Fibroblast of lung (primary cell): Measurements from ENCODE around the gene LAMTOR4. TPM values are rescaled to one million over a fixed set of nuclear protein-coding genes. Genes with fewer than 3 reads are reported as not detected.

Source experiments
- DNase-seq, 2 donors: peaks; one replicate each; pipeline versions ENCODE4 v3.0.0 to v3.0.0-alpha.2; 2010; ENCODE audit warnings: low read depth in 2 of 2
- H2AFZ ChIP-seq: 2 replicates; pipeline ENCODE4 v1.5.1; 2012; ENCODE audit warnings: low read length, control low read depth, inconsistent platforms
- H3K27ac ChIP-seq: 2 replicates; pipeline ENCODE4 v1.5.1; 2011; ENCODE audit warnings: low read length, control low read depth; ENCODE audit not compliant: insufficient read depth
- H3K27me3 ChIP-seq: 2 replicates; pipeline ENCODE4 v1.5.1; 2011; ENCODE audit warnings: mild to moderate bottlenecking, low read length; ENCODE audit not compliant: control insufficient read depth, insufficient read depth
- H3K36me3 ChIP-seq: 2 replicates; pipeline ENCODE4 v1.5.1; 2011; ENCODE audit warnings: low read length; ENCODE audit not compliant: control insufficient read depth, insufficient read depth
- H3K4me1 ChIP-seq: 2 replicates; pipeline ENCODE4 v1.5.1; 2011; ENCODE audit warnings: low read length; ENCODE audit not compliant: control insufficient read depth, insufficient read depth; ENCODE audit errors: extremely low read depth
- H3K4me2 ChIP-seq: 2 replicates; pipeline ENCODE4 v1.5.1; 2011; ENCODE audit warnings: low read length, control low read depth; ENCODE audit not compliant: insufficient read depth; ENCODE audit errors: extremely low read depth
- H3K4me3 ChIP-seq, 4 experiments: fragments of 200-600 bp in 1 of 4; sonication (generic) in 1 of 4; replicated peaks in 1 of 4; 2 replicates each; pipeline ENCODE4 v1.5.1; 2011 to 2016; ENCODE audit warnings: low read length in 4 of 4, low read depth in 3 of 4, mild to moderate bottlenecking in 3 of 4, control low read depth in 2 of 4, inconsistent platforms in 1 of 4, mixed read lengths in 1 of 4; ENCODE audit not compliant: insufficient read depth in 1 of 4; ENCODE audit errors: control extremely low read depth in 1 of 4
- H3K79me2 ChIP-seq: 2 replicates; pipeline ENCODE4 v1.5.1; 2012; ENCODE audit warnings: mild to moderate bottlenecking, low read length, inconsistent platforms; ENCODE audit not compliant: control insufficient read depth, insufficient read depth
- H3K9ac ChIP-seq: 2 replicates; pipeline ENCODE4 v1.5.1; 2011; ENCODE audit warnings: mild to moderate bottlenecking, low read length, control low read depth; ENCODE audit not compliant: insufficient read depth
- H3K9me3 ChIP-seq: 2 replicates; pipeline ENCODE4 v1.5.1; 2012; ENCODE audit warnings: low read depth, low read length; ENCODE audit not compliant: control insufficient read depth, insufficient read depth
- H4K20me1 ChIP-seq: 2 replicates; pipeline ENCODE4 v1.5.1; 2011; ENCODE audit warnings: low read length; ENCODE audit not compliant: control insufficient read depth, insufficient read depth; ENCODE audit errors: extremely low read depth
- EZH2 ChIP-seq: IDR thresholded peaks from 2 replicates; pipeline ENCODE4 v1.5.1; 2012; ENCODE audit warnings: low read length, control low read depth, mild to moderate bottlenecking; ENCODE audit errors: missing control alignments
- polyA minus RNA-seq: library from RNA; depleted of rRNA, polyadenylated mRNA; stranded (reverse); fragments of >200 nt; gene quantifications from 2 replicates; pipeline ENCODE4 v1.2.3, GENCODE V29; 2011; ENCODE audit warnings: low replicate concordance
- polyA plus RNA-seq, 2 donors: library from polyadenylated mRNA; depleted of rRNA in 1 of 2; stranded (reverse) in 1 of 2; unstranded in 1 of 2; fragments of >200 nt; gene quantifications; 2 replicates each; pipeline ENCODE4 v1.2.1, GENCODE V29; 2011 to 2012; ENCODE audit warnings: missing spikeins in 1 of 2
- total RNA-seq: library from RNA; depleted of rRNA; stranded (reverse); fragments of >200 nt; gene quantifications from 2 replicates; pipeline ENCODE4 v1.2.1, GENCODE V29; 2014
- TF ChIP-seq, protein P1 (sequence below), 2 donors: IDR thresholded peaks in 1 of 2; conservative IDR thresholded peaks in 1 of 2; 1 replicate in 1 of 2; 2 replicates in 1 of 2; pipeline ENCODE4 v1.5.1; 2011 to 2012; ENCODE audit warnings: low read length in 2 of 2, control low read depth in 1 of 2, inconsistent platforms in 1 of 2, low read depth in 1 of 2, mild to moderate bottlenecking in 1 of 2

Gene LAMTOR4
- total RNA-seq, result 95.0 and 110 TPM in 2 replicates
- polyA plus RNA-seq, result 116 and 165 TPM in 2 replicates
- polyA plus RNA-seq (2012), result 160 and 232 TPM in 2 replicates
- 35.4 and 93.5 TPM in 2 replicates for polyA minus RNA-seq

DNA sequence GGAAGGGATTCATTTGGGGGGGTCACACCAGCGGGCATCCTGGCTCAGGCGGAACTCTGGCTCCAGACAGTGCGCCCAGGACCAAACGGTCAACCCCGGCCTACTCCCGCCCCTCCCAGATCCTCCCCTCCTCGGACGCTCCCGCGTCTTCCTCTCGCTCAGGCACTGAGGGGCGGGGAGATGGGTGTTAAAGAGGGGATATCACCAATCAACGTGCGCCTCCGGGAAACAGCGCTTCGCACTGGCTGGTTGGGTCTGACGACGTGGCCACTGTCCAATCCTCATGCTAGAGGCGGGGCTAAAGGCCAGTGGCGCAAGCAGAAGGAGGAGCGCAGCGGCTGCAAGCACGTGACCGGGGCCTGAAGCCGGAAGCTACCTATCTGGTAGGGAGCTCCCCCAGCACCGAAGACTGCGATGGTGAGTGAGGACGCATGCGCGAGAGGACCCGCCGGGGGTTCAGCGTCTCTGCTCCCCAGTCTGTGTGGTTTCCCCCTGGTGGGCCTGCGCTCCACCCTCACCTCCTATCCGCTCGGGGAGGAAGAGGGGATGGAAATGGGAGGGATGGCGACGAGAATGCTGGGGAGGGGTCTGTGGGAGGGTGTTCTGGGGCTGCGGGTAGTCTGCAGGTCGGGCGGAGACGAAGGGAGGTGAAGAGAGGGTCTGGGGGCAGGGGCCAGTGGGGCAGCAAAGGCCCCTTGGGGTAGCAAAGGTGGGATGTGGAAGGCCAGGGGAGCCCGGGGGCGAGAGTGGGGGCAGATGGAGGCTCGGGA lies at the start of gene LAMTOR4:
LAMTOR4 (plus strand) TSS at position 360 of the 770 bp plus-strand sequence; CDS start at position 415, 55 bp downstream.
- Histone ChIP-seq H2AFZ (peak within 1 kb of the TSS; percentile 93), H3K9ac (peak within 1 kb of the TSS; percentile 79), H3K27me3 (no peaks in the 10 kb centered on the region), H3K27ac (peak within 1 kb of the TSS; percentile 85), H3K79me2 (peaks cover 8% of the 10 kb centered on the region), H3K36me3 (no peaks in the 10 kb centered on the region), H3K4me1 (no peaks in the 10 kb centered on the region), H3K9me3 (no peaks in the 10 kb centered on the region), H3K4me3 (peak within 1 kb of the TSS; percentile 84 to 97 (median 92)), H4K20me1 (no peaks in the 10 kb centered on the region), H3K4me2 (peak within 1 kb of the TSS; percentile 98)
- DNase-seq, result peak; percentile 99
- no peak for TF ChIP-seq EZH2
- TF ChIP-seq, protein P1, sequence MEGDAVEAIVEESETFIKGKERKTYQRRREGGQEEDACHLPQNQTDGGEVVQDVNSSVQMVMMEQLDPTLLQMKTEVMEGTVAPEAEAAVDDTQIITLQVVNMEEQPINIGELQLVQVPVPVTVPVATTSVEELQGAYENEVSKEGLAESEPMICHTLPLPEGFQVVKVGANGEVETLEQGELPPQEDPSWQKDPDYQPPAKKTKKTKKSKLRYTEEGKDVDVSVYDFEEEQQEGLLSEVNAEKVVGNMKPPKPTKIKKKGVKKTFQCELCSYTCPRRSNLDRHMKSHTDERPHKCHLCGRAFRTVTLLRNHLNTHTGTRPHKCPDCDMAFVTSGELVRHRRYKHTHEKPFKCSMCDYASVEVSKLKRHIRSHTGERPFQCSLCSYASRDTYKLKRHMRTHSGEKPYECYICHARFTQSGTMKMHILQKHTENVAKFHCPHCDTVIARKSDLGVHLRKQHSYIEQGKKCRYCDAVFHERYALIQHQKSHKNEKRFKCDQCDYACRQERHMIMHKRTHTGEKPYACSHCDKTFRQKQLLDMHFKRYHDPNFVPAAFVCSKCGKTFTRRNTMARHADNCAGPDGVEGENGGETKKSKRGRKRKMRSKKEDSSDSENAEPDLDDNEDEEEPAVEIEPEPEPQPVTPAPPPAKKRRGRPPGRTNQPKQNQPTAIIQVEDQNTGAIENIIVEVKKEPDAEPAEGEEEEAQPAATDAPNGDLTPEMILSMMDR (conservative IDR thresholded peaks at IDR 0.05 in 1 of 2, IDR thresholded peaks at IDR 0.05 in 1 of 2; ENCODE audit: low read depth in 1 of 2, low read length in 2 of 2), result no peak

DNA sequence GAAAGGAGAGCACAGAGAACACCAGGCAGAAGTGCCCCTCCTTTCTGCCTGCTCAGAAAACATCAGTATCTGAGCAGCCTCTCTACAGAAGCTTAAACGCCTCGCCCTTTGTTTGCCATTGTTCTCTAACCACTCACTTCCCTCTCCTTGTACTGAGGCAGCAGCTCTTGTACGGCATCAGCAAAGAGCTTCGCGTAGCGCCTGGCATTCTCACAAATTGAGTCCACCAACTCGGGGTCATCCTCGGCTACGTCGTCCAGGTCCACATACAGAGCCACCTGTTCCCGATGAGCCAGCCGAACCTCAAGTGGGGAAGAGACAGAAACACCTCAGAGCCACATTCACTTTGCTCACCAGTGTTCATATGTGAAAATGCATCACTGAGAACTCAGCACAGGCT lies 49.3 kb upstream of the LAMTOR4 start:
- peak overlapping the region; percentile 77 to 90 (median 84) for H3K4me3 ChIP-seq
- H3K27ac ChIP-seq, result no peak overlapping the region
- peaks cover 7% of the 10 kb centered on the region for H3K4me1 ChIP-seq
- no peak for DNase-seq
- peak overlapping the region; percentile 79 for H3K4me2 ChIP-seq
- H2AFZ ChIP-seq, result no peak overlapping the region
- peaks cover 29% of the 10 kb centered on the region for H3K36me3 ChIP-seq
- TF ChIP-seq, protein P1 (conservative IDR thresholded peaks at IDR 0.05 in 1 of 2, IDR thresholded peaks at IDR 0.05 in 1 of 2; ENCODE audit: low read depth in 1 of 2, low read length in 2 of 2), result no peak
- no peak for TF ChIP-seq EZH2
- H4K20me1 ChIP-seq, result no peaks in the 10 kb centered on the region
- H3K27me3 ChIP-seq, result no peaks in the 10 kb centered on the region
- peaks cover 30% of the 10 kb centered on the region for H3K79me2 ChIP-seq
- no peaks in the 10 kb centered on the region for H3K9me3 ChIP-seq
- H3K9ac ChIP-seq, result no peak overlapping the region

DNA sequence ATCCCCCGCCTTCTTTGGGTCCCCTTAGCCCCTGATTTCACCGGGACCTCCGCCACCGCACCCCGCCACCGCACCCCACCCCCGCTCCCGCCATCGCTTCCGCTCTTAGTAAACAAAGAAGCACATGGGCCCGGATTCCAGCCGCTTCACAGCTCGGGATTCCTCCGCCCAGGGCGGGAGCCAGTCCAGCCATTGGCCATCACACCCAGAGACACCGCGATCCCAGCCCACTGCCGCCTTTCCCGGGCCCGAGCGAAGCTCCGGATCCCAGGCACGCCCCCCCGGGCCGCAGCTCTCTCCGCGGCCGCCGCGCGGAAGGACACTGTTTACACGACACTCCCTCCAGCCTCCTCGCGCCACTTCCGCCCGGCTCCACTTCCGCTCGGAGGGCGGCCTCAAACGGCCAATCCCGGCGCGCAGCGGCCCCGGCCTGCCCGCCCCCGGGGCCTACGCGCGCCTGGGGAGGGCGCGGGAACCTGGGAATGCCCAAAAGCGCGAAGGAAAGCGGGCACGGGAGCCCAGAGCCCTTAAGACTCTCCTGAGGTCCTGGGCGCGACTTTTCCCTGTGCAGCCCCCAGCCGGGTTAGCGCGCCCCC lies 48.2 kb upstream of the LAMTOR4 start:
- peak; percentile 98 to 99 for DNase-seq
- peaks cover 7% of the 10 kb centered on the region for H3K4me1 ChIP-seq
- no peaks in the 10 kb centered on the region for H3K9me3 ChIP-seq
- H2AFZ ChIP-seq, result no peak overlapping the region
- H4K20me1 ChIP-seq, result no peaks in the 10 kb centered on the region
- H3K27ac ChIP-seq, result peak overlapping the region; percentile 87
- peak overlapping the region; percentile 89 for H3K4me2 ChIP-seq
- peak overlapping the region; percentile 77 to 90 (median 84) for H3K4me3 ChIP-seq
- no peak for TF ChIP-seq EZH2
- TF ChIP-seq, protein P1 (conservative IDR thresholded peaks at IDR 0.05 in 1 of 2, IDR thresholded peaks at IDR 0.05 in 1 of 2; ENCODE audit: low read depth in 1 of 2, low read length in 2 of 2), result no peak
- H3K9ac ChIP-seq, result peak overlapping the region; percentile 77
- H3K79me2 ChIP-seq, result peaks cover 30% of the 10 kb centered on the region
- H3K36me3 ChIP-seq, result peaks cover 26% of the 10 kb centered on the region
- no peaks in the 10 kb centered on the region for H3K27me3 ChIP-seq
